Stimulated activated CD4-positive, alpha-beta T cell treated with anti-CD3 and anti-CD28 coated beads, Interleukin-1b, Interleukin-23, amount 100 ng/mL, for 1 hour (primary cell): ENCODE results near the gene MTOR.
"Not testable (repeated sequence)": the region's sequence is repeated elsewhere in the genome, so short reads cannot be mapped to it uniquely, and the experiment has no call there.

Experiments
- DNase-seq, 2 donors: peaks; one replicate each; pipeline ENCODE4 v3.0.0-alpha.2; 2020; ENCODE audit warnings: low read depth in 2 of 2

The MTOR gene

GRCh38 chr1:11262171-11263049 lies at the start of gene MTOR:
Gene MTOR (minus strand): TSS chr1:11262551. CDS start chr1:11259409, 3,142 bp downstream.
- peak; percentile 86 to 94 for DNase-seq

DNA sequence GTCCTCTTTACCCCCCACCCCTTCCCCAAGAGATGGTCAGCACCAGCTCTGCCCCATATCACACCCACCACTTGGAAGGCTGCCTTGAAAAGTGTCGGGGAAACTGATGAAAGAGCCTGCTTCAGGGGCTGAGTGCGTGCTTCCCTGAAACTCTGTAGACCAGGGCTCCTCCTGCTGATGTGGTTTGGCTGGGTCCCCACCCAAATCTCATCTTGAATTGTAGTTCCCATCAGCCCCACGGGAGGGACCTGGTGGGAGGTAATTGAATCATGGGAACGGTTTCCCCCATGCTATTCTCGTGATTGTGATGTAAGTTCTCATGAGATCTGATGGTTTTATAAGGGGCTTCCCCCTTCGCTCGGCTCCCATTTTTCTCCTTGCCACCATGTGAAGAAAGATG lies 47.0 kb upstream of the MTOR start:
- no peak for DNase-seq

DNA sequence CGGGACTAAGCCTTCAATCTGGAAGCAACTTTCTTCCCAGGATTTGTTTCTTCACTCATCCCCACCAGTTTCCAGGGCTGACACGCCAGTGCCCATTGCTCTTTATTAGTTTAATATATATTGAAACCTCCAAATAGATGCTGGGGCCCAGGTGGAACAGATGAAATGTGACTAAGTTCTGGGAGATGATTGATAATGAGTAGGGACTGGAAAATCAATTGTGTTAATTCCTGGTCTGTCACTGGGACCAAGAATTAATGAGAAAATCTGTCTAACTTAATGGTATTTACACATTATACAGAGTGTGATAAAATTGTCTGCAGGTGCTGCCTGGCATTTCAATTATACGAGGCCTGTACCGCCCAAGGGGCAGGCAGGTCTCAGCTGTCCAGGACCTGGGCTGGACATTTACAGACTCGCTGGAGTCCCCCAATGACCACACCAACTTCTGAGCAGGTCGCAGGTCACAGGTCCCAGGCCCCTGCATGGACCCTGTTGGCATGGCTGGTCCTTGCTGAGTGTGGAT lies 46.4 kb upstream of the MTOR start:
- no peak for DNase-seq

GRCh38 chr1:11307852-11308251 lies 45.5 kb upstream of the MTOR start:
- no peak for DNase-seq

DNA sequence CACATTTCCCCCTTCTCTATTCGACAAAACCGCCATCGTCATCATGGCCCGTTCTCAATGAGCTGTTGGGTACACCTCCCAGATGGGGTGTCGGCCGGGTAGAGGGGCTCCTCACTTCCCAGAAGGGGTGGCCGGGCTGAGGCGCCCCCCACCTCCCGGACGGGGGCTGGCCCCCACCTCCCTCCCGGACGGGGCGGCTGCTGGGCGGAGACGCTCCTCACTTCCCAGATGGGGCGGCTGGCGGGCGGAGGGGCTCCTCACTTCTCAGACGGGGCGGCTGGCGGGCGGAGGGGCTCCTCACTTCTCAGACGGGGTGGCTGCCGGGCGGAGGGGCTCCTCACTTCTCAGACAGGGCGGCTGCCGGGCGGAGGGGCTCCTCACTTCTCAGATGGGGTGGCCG lies 43.2 kb upstream of the MTOR start:
- DNase-seq = not testable (repeated sequence)

DNA sequence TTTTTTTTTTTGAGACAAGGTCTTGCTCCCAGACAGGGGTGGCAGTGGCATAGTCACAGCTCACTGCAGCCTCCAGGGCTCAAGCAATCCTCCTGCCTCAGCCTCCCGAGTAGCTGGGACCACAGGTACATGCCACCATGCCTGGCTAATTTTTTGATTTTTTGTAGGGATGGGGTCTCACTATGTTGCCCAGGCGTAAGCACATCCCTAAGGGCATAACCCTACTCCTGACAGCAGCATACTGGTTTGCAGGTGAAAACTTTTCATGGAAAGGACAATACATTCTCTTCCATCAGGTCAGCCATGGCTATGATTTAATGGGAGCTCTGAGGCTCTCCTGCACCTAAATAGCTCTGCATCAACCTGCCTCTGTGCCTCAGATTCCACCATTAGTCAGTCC lies 40.0 kb upstream of the MTOR start:
- no peak for DNase-seq

DNA sequence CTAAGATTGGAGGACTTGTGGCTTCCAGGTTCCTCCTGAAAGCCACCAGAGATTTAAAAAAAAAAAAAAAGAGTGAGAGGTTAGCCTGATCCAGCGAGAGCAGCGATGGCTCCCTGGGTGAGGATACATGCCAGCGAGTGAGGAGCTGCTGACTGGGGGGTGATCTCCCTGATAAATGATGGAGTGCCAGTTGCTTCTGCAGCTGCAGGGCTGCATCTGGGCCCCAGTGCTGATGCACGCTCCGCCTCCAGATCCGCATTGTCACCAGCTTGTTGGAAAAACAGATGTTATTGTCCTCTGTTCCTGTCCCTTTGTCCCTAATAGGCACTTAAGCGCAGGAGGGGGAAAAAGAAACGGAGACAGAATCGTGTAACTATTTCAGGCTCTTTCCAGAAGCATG lies 39.2 kb upstream of the MTOR start:
- no peak for DNase-seq

- DNase-seq = no peak
Measured at GRCh38 chr1:11299225-11299574, 36.8 kb upstream of the MTOR start.

- DNase-seq = no peak
Measured at GRCh38 chr1:11298390-11299224, 36.3 kb upstream of the MTOR start.

DNA sequence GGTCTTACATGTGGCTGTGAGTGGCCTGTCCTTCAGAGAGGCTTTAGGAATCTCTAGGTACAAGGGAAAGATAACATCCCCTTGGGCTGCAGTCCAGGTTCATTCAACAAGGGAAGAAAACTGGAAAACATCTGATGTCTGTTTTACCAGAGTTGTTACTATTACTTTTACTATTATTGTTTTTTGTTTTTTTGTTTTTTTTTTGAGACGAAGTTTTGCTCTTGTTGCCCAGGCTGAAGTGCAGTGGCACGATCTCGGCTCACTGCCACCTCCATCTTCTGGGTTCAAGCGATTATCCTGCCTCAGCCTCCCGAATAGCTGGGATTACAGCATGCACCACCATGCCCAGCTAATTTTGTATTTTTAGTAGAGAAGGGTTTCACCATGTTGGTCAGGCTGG lies 35.4 kb upstream of the MTOR start:
- not testable (repeated sequence) for DNase-seq

GRCh38 chr1:11295905-11296304 lies 33.6 kb upstream of the MTOR start:
- no peak for DNase-seq

GRCh38 chr1:11294951-11295350 lies 32.6 kb upstream of the MTOR start:
- DNase-seq = no peak

DNA sequence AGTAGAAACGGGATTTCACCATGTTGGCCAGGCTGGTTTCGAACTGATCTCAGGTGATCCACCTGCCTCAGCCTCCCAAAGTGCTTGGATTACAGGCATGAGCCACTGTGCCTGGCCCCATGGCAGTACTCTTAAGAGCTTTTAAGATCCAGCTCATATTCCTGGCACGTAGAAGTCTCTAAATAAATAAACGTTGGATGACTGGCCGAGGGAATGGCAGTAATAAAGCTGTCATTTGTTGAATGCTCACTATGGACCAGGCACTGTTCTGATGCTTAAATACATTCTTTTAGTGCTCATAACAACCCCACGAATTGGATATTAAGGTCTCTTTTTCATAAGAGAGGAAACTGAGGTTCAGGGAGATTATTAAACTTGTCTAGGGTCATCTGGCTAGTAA lies 31.5 kb upstream of the MTOR start:
- no peak for DNase-seq

DNA sequence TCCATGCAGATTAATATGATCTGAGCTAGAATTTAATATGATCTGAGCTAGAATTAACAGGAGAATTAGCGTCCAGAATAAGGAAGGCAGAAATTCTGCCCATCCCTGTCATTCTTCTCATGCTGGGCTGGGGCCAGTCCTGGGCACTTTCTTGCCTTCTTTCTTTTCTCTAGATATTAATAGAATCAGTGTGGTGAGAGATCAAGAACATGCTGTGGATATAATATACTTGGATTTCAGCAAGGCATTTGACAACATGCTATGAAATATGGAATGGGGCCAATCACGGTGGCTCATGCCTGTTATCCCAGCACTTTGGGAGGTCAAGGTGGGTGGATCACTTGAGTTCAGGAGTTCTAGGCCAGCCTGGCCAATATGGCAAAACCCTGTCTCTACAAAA lies 28.7 kb upstream of the MTOR start:
- DNase-seq = no peak

DNA sequence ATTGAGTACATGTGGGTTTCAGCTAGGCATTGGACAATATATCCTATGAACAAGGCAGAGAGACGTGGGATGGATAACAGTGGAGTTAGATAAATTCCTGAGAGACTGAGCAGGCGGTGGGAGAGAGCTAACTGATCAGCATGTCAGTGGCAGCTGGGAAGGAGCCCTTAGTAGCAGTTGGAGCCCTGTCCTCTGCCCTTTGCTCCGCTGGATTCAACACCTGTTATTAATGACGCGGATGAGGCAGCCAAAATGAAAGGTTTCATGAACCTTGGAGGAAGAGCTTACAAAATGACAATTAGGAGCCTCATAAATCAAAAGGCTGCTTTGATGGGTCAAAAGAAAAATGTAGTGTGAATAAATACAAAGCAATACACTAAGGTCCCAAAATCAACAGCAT lies 26.7 kb upstream of the MTOR start:
- no peak for DNase-seq

DNA sequence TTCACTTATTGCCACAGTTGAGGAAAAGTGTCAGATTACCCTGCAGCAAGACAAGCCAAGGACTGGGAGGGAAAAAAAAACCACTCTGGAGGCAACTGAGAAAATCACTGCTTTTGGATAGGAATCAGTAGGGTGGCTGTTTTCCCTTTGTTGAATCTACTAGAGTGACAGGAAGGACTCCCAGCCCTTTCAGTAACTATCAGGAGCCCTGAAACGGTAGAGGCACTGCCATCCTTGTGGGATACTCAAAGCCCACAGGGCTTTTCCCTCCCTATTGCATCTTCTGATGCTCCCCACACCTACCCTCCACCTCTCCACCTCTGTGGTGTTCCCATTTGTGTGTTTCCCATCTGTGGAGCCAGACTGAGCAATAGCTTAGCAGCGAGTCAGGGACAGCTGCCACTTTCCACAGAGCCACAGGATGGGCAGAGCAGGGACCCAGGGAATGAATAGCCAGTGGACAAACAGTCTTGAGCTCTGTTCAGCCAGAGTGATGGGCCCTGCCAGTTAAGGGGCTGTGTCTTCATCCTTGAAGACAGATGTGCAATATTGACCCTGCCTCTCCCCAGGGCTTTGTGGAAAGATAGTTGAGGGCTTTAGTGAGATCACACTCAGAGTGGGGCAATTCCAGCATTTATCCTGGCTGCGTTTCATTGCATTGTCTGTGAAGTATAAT lies 24.5 kb upstream of the MTOR start:
- no peak for DNase-seq

GRCh38 chr1:11285883-11286734 lies 23.8 kb upstream of the MTOR start:
- DNase-seq = no peak

- no peak for DNase-seq
Measured at GRCh38 chr1:11284784-11285183, 22.4 kb upstream of the MTOR start.

DNA sequence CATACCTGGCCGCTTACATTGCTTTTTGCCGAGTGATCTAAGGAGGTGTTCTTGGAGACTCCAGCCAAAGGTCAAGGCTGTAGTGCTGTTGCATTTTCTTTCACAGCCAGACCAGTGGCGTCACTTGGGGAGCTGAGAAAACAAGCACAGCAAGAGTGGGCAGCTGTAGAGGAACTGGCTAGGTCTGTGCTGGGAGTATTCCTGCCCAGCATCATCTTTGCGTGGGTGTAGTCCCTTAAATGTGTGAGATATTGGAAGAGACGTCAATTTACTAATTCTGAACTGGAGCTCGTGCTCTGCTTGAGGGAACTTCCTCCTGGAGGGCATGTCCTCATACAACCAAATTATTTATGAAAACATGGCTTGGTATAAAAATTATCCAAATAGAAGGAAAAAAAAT lies 20.8 kb upstream of the MTOR start:
- no peak for DNase-seq

DNA sequence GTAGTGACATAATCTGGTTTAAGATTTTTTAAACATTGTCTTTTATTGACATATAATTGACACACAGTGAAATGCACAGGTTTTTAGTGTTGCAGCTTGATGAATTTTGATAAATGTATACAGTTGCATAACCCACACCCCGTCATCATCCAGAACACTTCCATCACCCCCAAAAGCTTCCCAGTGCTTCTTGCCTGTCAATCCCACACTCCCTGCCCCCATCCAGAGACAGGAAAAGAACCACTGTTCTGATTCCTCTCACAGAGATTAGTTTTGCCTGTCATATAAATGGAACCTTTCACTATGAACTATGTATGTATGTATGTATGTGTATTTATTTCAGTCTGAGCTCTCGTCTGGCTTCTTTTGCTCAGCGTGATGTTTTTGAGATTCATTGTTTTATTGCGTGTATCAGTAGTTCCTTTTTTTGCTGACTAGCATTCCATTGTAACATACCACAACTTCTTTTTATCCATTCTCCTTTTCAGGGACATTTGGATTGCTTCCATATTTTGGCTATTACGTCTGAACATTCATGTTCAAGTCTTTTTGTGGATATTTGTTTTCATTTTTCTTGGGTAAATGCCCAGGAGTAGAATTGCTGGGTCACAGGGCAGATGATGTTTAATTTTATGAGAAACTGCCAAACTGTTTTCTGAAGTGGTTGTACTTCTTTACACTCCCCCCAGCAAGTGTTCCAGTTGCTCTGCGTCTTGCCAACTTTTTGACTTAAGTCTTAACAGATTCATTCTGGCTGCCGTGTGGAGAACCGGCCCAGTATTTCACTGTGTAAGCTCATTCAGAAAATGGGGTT lies 19.4 kb upstream of the MTOR start:
- no peak for DNase-seq
